ENCODE measurements around the gene SCGN.

SCGN gene

GRCh38 chr6:25689966-25690365 is 38.0 kb downstream of the SCGN start:
- no peak for DNase-seq

GRCh38 chr6:25691894-25692293 is 39.9 kb downstream of the SCGN start:
- DNase-seq = no peak

GRCh38 chr6:25692472-25692871 is 40.5 kb downstream of the SCGN start:
- DNase-seq = no peak

GRCh38 chr6:25694366-25694765 is 42.4 kb downstream of the SCGN start:
- DNase-seq = no peak

GRCh38 chr6:25695671-25696070 is 43.7 kb downstream of the SCGN start:
- DNase-seq = no peak

- peak; percentile 17 to 65 (median 48) for DNase-seq
These were observed 45.7 kb downstream of the SCGN start for GRCh38 chr6:25697537-25698340.

- no peak for DNase-seq
These were observed 46.6 kb downstream of the SCGN start for GRCh38 chr6:25698631-25699030.

- no peak for DNase-seq
These were observed 47.6 kb downstream of the SCGN start for GRCh38 chr6:25699649-25700048.

- DNase-seq = no peak
These were observed 48.7 kb downstream of the SCGN start for GRCh38 chr6:25700761-25701160.

GRCh38 chr6:25701807-25702206 is 49.8 kb downstream of the SCGN start:
- no peak for DNase-seq

- DNase-seq = no peak
These were observed 51.0 kb downstream of the SCGN start for GRCh38 chr6:25703005-25703404.

GRCh38 chr6:25704001-25704400 is 52.0 kb downstream of the SCGN start:
- DNase-seq = no peak

GRCh38 chr6:25706314-25707014 is 54.4 kb downstream of the SCGN start:
- peak in 3 of 4 experiments; percentile 30 to 47 (median 33) for DNase-seq

- DNase-seq = no peak
These were observed 57.7 kb downstream of the SCGN start for GRCh38 chr6:25709761-25710160.

GRCh38 chr6:25710287-25710686 is 58.3 kb downstream of the SCGN start:
- DNase-seq = no peak

- no peak for DNase-seq
These were observed 61.8 kb downstream of the SCGN start for GRCh38 chr6:25713824-25714223.

- DNase-seq = peak in 2 of 4 experiments; percentile 16 to 31
These were observed 62.8 kb downstream of the SCGN start for GRCh38 chr6:25714765-25715164.

GRCh38 chr6:25715794-25716193 is 63.8 kb downstream of the SCGN start:
- DNase-seq = no peak

- DNase-seq = peak in 3 of 4 experiments; percentile 45 to 63 (median 48)
These were observed 66.1 kb downstream of the SCGN start for GRCh38 chr6:25717866-25718740.

- DNase-seq = no peak
These were observed 74.3 kb downstream of the SCGN start for GRCh38 chr6:25726122-25726911.

- no peak for DNase-seq
These were observed 75.0 kb downstream of the SCGN start for GRCh38 chr6:25727028-25727427.

GRCh38 chr6:25730907-25731306 is 78.9 kb downstream of the SCGN start:
- no peak for DNase-seq

Data from suppressor macrophage (primary cell).